ENCODE results near the gene LY6G6C.

Gene LY6G6C

GRCh38 chr6:31765910-31766794 lies 44.6 kb upstream of the LY6G6C start:
- DNase-seq (ENCODE audit: low read depth): no peak
- peak overlapping the region; percentile 9 for H3K4me3 ChIP-seq (ENCODE audit: control insufficient read depth, low read depth, low read length)
- no peak for TF ChIP-seq CTCF (IDR thresholded peaks at IDR 0.05; ENCODE audit: control insufficient read depth, insufficient read depth, low read depth, low read length, missing control alignments)

GRCh38 chr6:31765559-31765909 lies 44.0 kb upstream of the LY6G6C start:
- no peak for TF ChIP-seq CTCF (IDR thresholded peaks at IDR 0.05; ENCODE audit: control insufficient read depth, insufficient read depth, low read depth, low read length, missing control alignments)
- DNase-seq (ENCODE audit: low read depth): no peak
- no peak overlapping the region for H3K4me3 ChIP-seq (ENCODE audit: control insufficient read depth, low read depth, low read length)

GRCh38 chr6:31764198-31764597 lies 42.7 kb upstream of the LY6G6C start:
- no peak overlapping the region for H3K4me3 ChIP-seq (ENCODE audit: control insufficient read depth, low read depth, low read length)
- TF ChIP-seq CTCF (IDR thresholded peaks at IDR 0.05; ENCODE audit: control insufficient read depth, insufficient read depth, low read depth, low read length, missing control alignments): no peak
- DNase-seq (ENCODE audit: low read depth): no peak

GRCh38 chr6:31763619-31763940 lies 42.0 kb upstream of the LY6G6C start:
- TF ChIP-seq CTCF (IDR thresholded peaks at IDR 0.05; ENCODE audit: control insufficient read depth, insufficient read depth, low read depth, low read length, missing control alignments): no peak
- H3K4me3 ChIP-seq (ENCODE audit: control insufficient read depth, low read depth, low read length): no peak overlapping the region
- no peak for DNase-seq (ENCODE audit: low read depth)

GRCh38 chr6:31762878-31763618 lies 41.5 kb upstream of the LY6G6C start:
- no peak for DNase-seq (ENCODE audit: low read depth)
- TF ChIP-seq CTCF (IDR thresholded peaks at IDR 0.05; ENCODE audit: control insufficient read depth, insufficient read depth, low read depth, low read length, missing control alignments): no peak
- H3K4me3 ChIP-seq (ENCODE audit: control insufficient read depth, low read depth, low read length): no peak overlapping the region

- TF ChIP-seq CTCF (IDR thresholded peaks at IDR 0.05; ENCODE audit: control insufficient read depth, insufficient read depth, low read depth, low read length, missing control alignments): no peak
- no peak within 1 kb of the TSS for H3K4me3 ChIP-seq (ENCODE audit: control insufficient read depth, low read depth, low read length)
- no peak for DNase-seq (ENCODE audit: low read depth)
These were observed 40.8 kb upstream of the LY6G6C start, which contains the start of gene SAPCD1 for GRCh38 chr6:31762356-31762755. Gene SAPCD1 (plus strand): TSS chr6:31762656. CDS start chr6:31763055, 399 bp downstream.

Measured in AG09309 (cell line).